T-helper 1 cell treated with Interleukin-12 subunit alpha and Interleukin-12 subunit beta and Interleukin-4 antibody, amounts not matched to agents 30 ng/mL and 1 ng/mL, for 36 hours (primary cell): ENCODE measurements around the gene PNRC2. TPM values are rescaled to one million over a fixed set of nuclear protein-coding genes. Genes with fewer than 3 reads are reported as not detected.

ENCODE experiments used
- intact Hi-C: fragments of 100-400 bp; cut with micrococcal nuclease; formaldehyde crosslinking; loops from one replicate; pipeline ENCODE4 v1.15.1; 2024
- total RNA-seq: library from RNA; stranded (reverse); gene quantifications from 2 replicates; pipeline ENCODE4 v1.2.3, GENCODE V29; 2022

PNRC2 gene
- total RNA-seq, 1 donor from 2014 or later, result 154 TPM

- intact Hi-C loops, result no loop called here
These were observed 12.3 kb upstream of the PNRC2 start for GRCh38 chr1:23947366-23947765.

DNA sequence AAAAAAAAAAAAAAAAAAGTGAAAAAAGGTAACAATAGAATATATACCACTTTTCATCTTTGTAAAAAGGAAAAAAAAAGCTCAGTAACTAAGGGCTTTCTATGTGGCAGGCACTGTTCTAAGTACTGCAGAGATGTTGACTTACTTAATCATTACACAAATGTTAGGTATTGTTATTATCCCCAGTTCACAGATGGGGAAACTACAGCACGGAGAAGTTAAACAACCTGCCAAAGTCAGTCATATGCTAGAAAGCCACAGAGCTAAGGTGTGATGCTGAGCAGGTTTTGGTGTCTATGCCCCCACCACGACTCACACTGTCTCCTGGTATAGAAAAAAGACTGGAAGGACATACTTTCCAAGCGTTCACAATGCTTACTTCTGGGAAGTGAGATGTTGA is 6.6 kb upstream of the PNRC2 start:
- intact Hi-C loops, result loop anchor here (10.0 kb wide), 2 partner anchors 462 to 1292 kb away; partner anchors contain the start of genes NIPAL3, RSRP1 and STPG1

- intact Hi-C loops, result loop anchor here (5.0 to 10.0 kb wide), 4 partner anchors 50 to 1288 kb away; partner anchors contain the start of genes NIPAL3, RSRP1 and STPG1
These were observed 2.5 kb upstream of the PNRC2 start for GRCh38 chr1:23957096-23957495.

DNA sequence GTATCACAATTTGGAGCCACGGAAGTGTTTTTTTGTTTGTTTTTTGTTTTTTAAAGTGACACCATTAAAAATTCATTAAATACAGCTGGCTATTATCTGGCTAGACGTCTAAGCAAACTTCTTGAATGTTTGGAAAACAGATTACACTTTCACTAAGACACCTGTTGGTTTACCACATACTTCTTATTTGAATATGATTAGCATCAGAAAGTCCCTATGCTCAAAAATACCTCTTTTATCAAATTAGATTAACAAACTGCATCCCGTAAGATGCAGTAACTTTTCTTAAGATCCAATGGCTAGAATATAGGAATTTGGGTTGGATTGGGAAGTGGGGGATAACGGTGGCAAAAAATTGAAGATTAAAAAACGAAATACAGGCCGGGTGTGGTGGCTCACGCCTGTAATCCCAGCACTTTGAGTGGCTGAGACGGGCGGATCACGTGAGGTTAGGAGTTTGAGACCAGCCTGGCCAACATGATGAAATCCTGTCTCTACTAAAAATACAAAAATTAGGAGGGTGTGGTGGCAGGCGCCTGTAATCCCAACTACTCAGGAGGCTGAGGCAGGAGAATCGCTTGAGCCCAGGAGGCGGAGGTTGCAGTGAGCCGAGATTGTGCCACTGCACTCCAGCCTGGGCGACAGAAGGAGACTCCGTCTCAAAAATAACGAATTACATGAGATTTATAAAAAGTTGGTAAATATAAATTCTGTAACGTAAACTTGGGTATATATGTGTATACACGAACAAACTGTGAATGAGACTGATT is 1.4 kb upstream of the PNRC2 start:
- intact Hi-C loops, result loop anchor here (2.0 to 10.0 kb wide), 6 partner anchors 51 to 1287 kb away; partner anchors contain the start of genes NIPAL3, RCAN3, RSRP1 and STPG1

DNA sequence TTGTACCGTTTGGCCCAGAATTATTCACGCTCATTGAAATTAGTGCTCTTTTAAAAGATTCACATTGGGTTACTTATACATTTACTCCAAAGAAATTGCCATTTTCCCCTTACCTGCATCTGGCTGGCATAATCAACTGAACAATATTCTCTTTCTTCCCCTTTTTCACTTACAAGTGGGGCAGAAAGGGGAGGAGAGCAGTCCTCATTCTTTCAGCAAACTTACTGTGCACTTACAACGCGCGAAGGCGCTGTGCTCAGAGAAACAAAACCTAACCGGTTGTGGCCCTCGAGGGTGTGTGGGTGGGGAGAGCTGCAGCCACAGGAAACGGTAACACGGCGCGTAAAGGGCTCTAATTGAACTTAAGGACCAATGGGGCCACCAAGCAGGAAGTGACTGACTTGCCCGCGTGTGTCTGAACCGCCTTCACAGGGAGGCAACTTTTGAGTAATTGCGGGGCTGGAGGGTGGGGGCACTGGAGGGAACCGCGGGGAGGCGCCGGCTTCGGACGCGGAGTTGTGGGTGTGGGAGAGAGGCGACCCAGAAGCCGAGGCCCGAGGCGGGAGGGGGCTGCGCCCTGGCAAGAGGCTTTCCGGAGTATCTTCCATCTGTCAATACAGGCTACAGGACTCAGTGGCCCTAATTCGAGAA is 693 bp upstream of the PNRC2 start:
- intact Hi-C loops, result loop anchor here (1.0 to 10.0 kb wide), 19 partner anchors 10 to 1286 kb away; partner anchors contain the start of genes CLIC4, FUCA1, GALE and HMGCL

- intact Hi-C loops, result loop anchor here (2.0 kb wide), 1 partner anchor 270 kb away; the partner anchor contains the start of gene RPL11
These were observed 828 bp downstream of the PNRC2 start for GRCh38 chr1:23960291-23961020.

DNA sequence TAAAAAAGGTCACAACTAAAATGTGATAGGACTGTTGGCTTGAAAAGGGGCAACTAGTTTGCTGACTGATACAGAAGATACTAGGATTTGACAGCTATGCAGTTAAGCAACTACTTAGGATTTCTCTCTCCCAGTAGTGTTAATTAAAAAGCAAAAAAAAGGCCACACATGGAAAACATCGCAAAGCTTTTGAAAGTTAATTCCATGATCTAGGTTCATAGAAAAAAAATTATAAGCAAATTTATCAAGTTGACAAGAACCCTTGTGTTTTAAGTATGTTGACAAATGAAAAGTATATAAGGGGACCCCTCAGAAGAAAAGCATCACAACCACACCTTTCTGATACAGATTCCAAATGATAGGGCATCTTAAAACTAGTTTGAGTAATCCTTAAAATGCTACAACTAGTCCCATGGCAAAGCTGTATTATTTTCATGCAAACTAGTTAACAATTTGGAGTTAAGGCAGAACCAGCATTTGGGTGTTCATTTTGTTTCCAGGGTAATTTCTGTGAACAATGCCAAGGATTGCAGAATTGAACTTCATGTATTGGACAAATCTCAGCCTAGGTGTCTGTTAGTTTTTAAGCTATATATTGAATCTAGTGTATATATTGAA is 4.1 kb downstream of the PNRC2 start:
- intact Hi-C loops, result no loop called here

DNA sequence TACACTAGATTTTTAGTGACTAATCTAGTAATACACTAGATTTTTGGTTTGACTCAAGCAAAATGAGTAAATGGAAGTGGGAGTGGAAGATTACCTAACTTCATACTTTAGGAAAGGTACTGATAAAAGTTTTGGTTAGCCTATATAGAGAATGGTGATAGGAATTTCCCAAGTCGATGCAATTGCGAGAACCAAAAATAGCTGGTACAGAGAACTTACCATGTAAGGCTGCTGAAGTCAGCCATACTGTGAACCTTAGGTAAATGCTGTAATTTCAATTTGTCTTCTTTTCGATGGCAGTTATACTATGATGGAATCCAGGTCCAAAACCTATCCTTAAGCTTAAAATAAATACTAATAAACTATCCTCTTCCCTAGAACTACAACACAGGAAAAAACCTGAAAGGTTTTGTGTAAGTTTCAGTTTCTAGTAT is 4.6 kb downstream of the PNRC2 start:
- intact Hi-C loops, result no loop called here

- intact Hi-C loops, result no loop called here
These were observed 5.4 kb downstream of the PNRC2 start for GRCh38 chr1:23964790-23965740.

GRCh38 chr1:23966973-23967493 is 7.4 kb downstream of the PNRC2 start:
- intact Hi-C loops, result no loop called here

DNA sequence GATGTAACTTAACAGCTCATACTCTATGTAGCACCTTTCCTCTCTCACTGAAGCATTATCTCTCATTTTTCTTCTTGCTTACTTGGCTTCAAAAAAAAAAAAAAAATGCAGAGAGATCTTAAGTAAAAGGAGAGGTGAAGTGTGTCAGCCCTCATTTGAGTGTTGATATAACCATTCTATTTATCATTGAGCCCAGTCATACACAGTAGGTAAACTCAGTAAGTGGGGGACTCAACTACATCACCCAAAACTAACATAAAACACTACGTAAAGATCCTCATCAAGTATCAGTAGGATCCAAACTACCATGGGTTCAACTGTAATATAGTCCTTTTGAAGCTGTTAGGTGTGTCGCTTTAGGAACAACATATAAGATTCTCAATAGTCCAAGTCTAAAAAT is 8.2 kb downstream of the PNRC2 start:
- intact Hi-C loops, result no loop called here

DNA sequence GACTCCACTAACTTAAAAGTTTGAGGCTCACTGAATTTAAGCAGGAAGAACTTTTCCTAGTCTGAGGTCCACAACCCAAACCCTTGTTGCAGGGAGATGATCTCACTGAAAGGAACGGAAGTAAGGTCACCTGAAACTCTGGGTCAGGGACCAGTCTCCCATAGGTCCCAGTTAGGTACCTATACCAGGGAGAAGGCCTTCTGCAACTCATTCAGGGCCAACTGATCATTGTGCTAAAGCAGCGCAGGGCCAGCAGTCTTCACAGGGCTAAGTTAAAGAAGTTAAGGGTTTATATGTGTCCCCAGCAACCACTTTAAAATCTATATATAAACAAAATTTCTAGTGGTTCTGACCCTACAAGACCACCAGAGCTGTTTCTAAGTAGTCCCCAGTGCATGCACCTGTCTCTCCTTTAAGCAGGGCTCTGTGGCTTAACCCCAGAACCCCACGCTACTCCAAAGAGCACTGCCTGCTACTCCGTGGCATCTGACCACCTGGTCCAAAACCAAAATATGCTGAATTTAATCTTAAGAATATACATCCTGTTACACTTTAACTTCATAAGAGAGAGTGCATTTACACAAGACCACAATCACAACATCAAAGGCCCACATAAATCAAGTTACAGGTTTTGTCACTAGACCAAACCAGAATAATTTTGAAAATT is 17.7 kb downstream of the PNRC2 start:
- intact Hi-C loops, result no loop called here

DNA sequence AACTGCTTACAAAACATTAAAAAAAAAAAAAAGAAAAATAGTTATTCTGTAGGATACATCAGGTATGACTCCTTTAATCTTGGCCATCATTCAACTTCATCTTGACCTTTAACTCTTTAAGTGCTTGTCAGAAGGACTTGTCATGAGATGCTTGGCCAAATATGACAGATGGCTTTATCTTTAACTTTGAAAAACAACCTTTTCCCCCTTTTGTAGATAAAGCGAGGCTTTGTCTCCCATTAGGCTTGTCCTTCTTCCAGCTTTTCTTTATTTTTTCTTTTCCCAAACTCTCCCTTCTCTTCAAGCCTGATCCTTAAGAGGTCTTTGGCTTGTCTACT is 18.2 kb downstream of the PNRC2 start:
- intact Hi-C loops, result loop anchor here (1.0 kb wide), 1 partner anchor 9 kb away; no protein-coding TSS in a partner anchor

DNA sequence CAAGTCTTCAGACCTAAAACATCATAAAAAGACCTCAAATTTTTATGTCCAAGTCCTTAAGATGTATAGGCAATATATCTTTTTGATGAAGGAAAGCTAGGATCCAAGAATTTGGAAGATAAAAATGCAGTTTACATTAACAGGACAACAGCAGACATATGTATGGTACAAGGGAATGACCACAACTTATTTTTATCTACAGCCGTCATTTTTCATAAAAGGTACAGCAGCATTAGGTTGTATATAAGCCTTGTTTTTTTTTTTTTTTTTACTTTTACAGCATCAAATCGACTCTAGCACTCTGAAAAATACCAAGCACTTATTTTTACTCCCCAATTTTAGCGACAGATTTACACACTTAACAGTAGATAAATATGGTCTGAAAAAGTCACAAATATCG is 19.2 kb downstream of the PNRC2 start:
- intact Hi-C loops, result loop anchor here (1.0 kb wide), 1 partner anchor 10 kb away; no protein-coding TSS in a partner anchor

GRCh38 chr1:23979387-23979880 is 19.8 kb downstream of the PNRC2 start:
- intact Hi-C loops, result no loop called here

DNA sequence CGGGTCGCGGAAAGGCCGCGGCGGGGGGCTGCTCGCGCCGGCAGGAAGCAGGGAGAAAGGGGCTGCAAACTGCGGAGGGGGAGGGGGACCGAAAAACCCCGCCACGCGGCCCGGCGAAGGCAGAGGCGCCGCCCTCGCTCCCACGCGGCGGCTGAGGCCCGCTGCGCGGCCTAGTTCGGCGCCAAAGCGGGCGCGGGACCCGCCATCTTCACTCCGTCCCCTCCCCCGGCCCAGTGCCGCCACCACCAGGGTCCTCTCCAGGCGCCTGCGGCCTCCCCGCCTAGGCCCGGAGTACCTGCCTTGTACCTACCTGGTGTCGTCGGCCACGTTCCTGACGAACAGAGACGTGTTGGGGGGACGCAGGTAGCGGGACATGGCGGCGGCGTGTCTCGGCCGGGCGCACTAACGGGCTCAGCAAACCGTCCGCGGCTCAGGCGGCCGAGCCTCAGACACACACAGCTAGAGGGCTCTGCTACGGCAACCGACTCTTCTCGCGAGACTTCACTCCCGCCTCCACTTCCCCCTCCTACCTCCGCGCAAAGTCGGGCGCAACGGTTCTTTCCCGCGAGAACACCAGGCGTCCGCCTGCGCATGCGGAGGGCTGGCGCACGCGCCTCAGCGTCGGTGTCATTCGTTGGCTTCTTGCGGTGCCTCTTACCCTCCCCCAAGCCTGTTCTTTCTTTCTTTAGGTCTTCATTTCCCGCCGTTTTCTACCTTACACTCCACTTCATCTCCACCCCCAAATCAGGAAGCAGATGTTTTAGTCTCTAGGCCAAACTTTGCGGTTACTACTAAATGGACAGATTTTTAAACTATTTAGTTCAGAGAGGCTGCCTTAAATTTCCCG is 20.5 kb downstream of the PNRC2 start, which contains the start of gene SRSF10:
Gene SRSF10 (minus strand): TSS at position 447 of the 847 bp plus-strand sequence. CDS start 72 bp downstream, at position 375.
- intact Hi-C loops, result loop anchor here (1.0 to 10.0 kb wide), 13 partner anchors 21 to 1265 kb away; partner anchors contain the start of genes ELOA, FUCA1, GALE and HMGCL

GRCh38 chr1:23980728-23981070 is 21.1 kb downstream of the PNRC2 start:
- intact Hi-C loops, result loop anchor here (1.0 to 10.0 kb wide), 13 partner anchors 21 to 1264 kb away; partner anchors contain the start of genes ELOA, FUCA1, GALE and HMGCL
